Jurkat, Clone E6-1 (cell line): Measurements from ENCODE around the gene PXK.
"Not testable (repeated sequence)": the region's sequence is repeated elsewhere in the genome, so short reads cannot be mapped to it uniquely, and the experiment has no call there.

Experiments used
- DNase-seq: peaks from one replicate; pipeline ENCODE4 v3.0.0-alpha.2; 2011; ENCODE audit warnings: low read depth, low spot score
- H3K4me3 ChIP-seq: 2 replicates; pipeline ENCODE4 v1.5.1; 2011; ENCODE audit warnings: mild to moderate bottlenecking, low read length, control low read depth, moderate library complexity

Gene PXK

DNA sequence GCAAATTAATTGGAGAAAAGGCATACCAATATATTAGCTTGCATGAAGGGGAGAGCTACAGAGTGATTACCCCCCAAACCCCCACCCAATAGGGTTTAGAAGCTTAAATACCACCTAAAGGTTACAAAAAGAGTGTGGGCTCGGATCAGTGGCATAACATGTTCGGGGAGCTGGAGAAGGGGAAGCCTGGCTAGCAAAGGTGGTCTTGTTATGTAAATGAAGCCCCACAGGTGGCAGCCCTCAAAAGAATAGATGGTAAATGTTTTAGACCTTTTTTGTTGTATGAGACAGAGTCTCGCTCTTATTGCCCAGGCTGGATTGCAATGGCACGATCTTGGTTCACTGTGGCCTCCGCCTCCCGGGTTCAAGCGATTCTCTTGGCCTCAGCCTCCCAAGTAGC lies 10.9 kb upstream of the PXK start:
- no peak overlapping the region for H3K4me3 ChIP-seq
- DNase-seq: no peak

- no peak for DNase-seq
- no peak overlapping the region for H3K4me3 ChIP-seq
These were observed 9.9 kb upstream of the PXK start for GRCh38 chr3:58322793-58323192.

DNA sequence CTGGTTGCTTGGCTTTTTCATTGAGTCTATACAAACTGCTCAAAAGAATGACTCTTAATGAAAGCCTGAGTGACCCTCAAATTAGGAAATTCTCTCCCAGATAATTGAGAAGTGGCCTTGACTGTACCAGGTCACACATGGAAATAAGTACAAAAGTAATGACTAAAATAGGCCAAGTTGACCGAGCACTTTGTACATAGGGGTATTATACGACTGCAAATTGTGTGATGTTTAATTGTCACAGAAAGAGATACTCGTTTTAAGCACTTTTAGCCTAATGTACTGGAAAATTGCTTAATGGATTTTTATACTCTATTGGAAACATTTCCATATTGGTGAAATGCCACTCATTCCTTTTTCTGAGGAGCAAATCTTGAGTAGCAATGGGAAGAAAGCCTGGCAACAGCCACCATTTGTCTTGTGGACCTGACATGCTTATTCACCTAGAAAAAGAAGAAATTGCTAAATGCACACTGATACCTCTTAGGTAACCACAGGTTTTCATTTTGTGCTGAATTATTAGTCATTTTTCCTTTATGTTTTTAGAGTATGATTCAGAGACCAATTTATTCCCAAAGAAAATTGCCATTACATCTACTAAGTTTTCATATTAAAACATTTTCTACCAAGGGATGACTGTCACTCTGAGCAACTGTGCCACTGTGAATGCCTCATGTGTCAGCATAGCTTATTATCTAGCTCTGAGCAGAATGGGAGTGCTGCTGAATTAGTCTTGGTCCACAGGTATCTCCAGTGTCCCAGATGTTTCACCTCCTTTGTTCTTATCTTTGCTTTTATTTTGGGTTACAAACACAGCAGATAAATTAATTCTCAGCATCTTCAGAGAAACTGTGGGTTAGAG lies 8.9 kb upstream of the PXK start:
- no peak overlapping the region for H3K4me3 ChIP-seq
- DNase-seq: no peak

- no peak overlapping the region for H3K4me3 ChIP-seq
- no peak for DNase-seq
These were observed 8.0 kb upstream of the PXK start for GRCh38 chr3:58324391-58325390.

DNA sequence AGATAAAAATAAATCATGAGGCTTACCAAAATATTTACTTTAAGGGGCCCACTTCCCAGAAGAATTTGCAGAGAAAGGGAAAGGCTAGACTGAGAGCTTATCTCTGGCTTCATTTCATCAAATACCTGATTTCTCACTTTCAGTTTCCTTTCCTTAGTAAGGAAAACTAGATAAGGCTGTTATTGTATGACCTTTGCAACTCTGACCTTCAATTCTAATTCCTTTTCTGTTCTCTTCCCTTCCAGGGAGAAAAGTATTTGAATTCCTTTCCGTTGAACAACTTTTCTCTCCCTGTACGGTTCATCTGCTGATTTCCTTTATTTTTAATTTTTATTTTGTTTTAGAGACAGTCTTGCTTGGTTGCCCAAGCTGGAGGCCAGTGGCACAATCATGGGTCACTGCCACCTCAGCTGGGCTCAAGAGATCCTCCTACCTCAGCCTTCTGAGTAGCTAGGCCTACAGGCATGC lies 7.1 kb upstream of the PXK start:
- no peak overlapping the region for H3K4me3 ChIP-seq
- no peak for DNase-seq

DNA sequence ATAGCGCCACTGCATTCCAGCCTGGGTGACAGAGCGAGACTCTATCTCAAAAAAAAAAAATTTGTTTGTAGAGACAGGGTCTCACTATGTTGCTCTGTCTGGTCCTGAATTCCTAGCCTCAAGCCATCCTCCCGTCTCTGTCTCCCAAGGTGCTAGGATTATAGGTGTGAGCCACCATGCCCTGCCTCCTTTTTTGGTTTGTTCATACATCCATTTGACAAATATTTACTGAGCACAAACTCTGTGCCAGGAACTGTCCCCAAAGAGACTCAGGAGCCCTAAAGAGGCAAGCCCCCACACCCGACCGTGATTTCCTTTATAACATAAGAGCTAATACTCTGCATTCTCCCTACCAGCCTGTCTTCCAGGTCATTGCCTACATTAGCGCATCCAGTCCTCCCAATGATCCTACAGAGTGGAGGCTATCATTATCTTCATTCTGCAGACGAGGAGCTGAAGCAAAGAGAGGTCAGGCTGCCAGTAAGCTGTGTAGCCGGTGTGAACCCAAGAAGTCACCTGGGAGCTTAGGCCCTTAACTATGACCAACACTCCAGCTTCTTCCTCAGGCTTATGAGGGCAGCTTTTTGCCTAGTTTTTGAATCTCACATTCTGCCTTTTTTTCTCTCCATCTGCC lies 6.3 kb upstream of the PXK start:
- no peak for DNase-seq
- no peak overlapping the region for H3K4me3 ChIP-seq

DNA sequence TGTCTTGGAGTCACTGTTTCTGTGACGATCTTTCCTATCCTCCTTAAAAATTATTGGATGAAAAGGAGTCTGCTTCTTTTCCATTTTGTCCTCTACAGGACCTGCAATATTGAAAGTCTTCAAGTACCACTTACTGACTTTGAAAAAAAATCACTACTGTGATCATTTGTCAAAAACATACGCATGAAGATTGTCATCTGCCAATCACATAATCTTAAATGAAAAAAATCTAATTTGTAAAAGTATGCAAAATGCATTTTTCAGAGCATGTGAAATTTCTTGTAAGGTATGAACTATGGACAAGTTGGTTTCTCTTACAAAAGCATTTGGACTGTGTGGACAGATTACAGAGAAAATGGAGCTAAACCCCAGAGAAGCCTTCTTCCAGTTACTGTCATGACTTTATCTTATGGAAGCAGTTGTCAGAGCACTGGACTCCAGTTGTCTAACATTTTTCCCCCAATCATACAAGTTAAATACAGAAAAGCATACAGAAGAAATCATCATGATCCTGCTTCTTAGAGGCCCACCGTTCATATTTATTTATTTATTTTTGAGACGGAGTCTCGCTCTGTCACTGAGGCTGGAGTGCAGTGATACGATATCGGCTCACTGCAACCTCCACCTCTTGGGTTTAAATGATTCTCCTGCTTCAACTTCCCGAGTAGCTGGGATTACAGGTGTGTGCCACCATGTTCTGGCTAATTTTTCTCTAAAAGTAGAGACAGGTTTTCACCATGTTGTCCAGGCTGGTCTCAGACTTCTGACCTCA lies 3.4 kb upstream of the PXK start:
- DNase-seq: no peak
- H3K4me3 ChIP-seq: no peak overlapping the region

DNA sequence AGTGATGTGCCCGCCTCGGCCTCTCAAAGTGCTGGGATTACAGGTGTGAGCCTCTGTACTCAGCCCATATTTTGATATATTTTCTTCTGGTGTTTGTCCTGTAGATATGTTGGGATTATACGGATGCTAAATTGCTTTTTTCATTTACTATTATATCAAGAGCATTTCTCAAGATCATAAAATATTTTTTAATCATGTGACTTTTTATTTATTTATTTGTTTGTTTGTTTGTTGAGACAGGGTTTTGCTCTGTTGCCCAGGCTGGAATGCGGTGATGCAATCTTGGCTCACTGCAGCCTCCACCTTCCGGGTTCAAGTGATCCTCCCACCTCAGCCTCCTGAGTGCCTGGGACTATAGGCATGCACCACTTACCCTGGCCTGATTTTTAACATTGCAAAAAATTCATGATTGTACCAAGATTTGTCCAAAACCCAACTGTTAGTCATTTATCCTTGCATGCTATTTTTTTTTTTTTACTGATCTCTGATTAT lies 2.7 kb upstream of the PXK start:
- no peak for DNase-seq
- H3K4me3 ChIP-seq: no peak overlapping the region

GRCh38 chr3:58331593-58332152 lies 1.0 kb upstream of the PXK start:
- no peak for DNase-seq
- no peak overlapping the region for H3K4me3 ChIP-seq

DNA sequence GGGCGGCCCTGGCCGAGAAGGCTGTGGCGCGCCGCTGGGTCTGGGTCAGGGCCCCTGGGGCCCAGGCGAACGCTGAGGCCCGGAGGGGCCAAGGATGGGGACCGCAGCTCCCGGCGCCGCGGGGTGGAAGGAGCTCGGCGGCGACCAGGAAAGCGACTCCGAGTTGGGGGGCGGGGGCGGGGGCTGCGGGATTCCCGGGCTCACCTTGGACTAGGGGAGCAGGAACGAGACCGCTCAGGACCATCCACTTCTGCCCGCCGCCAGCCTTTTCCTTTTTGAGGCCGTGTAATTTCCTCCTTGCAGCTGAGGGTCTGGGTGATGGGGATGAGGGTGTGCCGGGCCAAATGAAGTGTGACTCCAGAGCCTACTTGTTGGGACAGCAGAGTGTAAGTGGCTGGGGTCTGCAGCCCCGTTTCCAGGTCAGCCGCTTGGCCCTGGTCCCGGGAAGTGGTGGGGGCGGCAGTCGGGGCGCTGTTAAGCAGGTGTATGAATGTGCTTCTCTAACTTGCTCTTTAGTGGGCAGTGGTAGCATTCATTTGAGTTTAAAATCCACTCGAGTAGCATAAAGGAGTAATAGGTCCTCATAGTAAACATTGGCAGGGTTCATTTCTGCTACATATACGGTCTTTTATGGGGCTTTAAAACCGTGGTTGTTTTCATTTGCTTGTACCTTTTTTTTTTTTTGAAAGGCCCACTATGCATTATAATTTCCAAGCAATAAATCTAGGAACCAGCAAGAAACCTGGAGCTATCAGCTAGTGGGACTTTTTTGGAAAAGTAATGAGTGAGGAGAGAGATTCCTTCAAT lies 717 bp downstream of the PXK start:
- peak overlapping the region; percentile 60 for H3K4me3 ChIP-seq
- DNase-seq: no peak

DNA sequence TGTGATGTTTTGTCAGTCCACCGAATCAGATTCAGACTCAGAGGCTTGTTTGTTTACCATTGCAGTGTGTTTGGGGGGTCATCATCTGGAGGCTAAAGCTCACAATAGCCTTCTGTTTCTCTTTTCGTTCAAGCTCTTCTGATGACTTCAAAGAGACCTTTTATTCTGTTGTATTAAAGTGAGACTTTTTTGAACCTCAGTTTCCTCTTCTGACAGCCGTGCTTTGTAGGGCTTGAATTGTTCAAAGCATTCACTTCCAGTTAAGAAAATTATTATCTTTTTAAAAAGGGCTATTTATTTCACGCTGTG lies 1.3 kb downstream of the PXK start:
- H3K4me3 ChIP-seq: peak overlapping the region; percentile 60
- no peak for DNase-seq

GRCh38 chr3:58334506-58334884 lies 1.8 kb downstream of the PXK start:
- no peak for DNase-seq
- peak overlapping the region; percentile 60 for H3K4me3 ChIP-seq

GRCh38 chr3:58335652-58335947 lies 2.9 kb downstream of the PXK start:
- H3K4me3 ChIP-seq: no peak overlapping the region

DNA sequence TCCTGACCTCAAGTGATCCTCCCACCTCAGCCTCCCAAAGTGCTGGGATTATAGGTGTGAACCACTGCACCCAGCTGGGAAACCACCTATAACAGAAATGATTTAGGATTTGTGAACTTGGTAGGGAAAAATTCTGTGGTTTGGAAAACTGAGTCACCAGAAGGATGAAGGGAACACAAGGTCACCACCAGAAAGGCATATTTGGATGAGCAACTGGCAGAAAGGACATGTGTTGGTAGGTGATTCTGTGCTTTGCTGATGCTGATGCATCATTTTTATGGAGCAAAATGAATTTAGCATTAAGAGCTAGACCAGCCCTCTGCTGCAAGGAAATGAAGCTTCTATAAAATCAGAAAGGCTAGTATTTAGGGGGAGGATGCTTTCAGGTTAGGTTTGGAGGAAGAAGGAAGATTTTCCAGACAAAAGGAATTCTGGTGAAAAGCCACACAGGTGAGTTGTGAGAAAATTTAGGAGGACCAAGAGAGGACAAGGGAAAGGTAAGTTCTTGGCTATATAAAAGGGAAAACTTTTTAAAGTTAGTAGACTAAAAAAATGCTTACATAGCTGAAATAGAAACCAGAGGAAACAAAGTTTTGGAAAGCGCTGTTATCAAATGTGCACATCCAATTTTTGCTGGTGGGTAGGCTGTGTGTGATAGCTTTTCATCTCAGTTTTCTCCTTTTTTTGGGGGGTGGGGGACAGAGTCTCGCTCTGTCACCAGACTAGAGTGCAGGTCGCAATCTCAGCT lies 3.6 kb downstream of the PXK start:
- H3K4me3 ChIP-seq: no peak overlapping the region

More at GRCh38 chr3:58335652-58335947, 2.9 kb downstream of the PXK start:
- DNase-seq: no peak

DNA sequence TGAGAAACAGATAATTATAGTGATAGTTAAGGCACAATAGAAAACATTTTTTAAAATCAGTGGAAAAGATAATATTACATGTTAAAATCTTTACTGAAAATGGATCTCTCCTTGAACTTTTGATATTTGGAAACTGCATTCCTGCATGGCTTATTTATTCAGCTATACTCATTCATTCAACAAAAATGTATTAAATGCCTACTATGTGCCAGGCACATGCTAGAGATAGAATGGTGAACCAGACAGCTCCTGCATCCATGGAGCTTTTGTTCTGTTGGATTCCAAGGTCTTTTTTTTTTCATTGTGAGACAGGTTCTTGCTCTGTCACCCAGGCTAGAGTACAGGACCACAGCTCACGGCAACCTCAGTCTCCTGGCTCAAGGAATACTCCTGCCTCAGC lies 4.5 kb downstream of the PXK start:
- DNase-seq: no peak
- H3K4me3 ChIP-seq: no peak overlapping the region

More for the DNA sequence above, 3.6 kb downstream of the PXK start:
- no peak for DNase-seq

DNA sequence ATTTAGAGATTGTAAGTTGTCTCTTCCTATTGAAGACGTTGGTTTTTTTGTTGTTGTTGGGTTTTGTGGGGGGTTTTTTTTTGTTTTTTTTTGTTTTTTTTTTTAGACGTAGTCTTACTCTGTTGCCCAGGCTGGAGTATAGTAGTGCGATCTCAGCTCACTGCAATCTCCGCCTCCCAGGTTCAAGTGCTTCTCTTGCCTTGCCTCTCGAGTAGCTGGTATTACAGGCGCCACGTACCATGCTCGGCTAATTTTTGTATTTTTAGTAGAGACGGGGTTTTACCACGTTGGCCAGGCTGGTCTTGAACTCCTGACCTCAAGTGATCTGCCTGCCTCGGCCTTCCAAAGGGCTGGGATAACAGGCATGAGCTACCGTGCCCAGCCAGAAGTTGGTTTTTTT lies 6.5 kb downstream of the PXK start:
- not testable (repeated sequence) for DNase-seq, H3K4me3 ChIP-seq

- H3K4me3 ChIP-seq: no peak overlapping the region
- no peak for DNase-seq
These were observed 8.0 kb downstream of the PXK start for GRCh38 chr3:58340594-58341244.
